ENCODE measurements around the gene RPAP2.
"Not testable (repeated sequence)": the region's sequence is repeated elsewhere in the genome, so short reads cannot be mapped to it uniquely, and the experiment has no call there.

RPAP2 gene

DNA sequence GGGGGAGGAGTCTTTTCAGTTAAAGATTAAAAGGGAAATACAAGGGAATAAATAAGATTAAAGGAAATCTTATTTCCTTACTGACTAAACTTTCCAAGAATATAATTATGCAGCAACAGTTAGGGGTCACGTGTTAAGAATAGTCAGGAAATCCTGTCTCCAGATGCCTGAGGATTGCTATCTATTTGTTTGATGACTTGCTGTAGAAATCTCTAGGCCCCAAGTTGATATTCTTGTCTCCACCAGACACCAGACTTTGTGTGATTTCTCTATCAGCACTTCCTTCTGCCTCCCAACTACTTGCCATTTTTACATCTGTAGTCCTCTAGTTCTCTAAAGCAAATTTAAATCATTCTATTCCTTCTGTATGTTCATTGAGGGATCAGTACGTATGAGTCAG lies 77.5 kb downstream of the RPAP2 start:
- DNase-seq (ENCODE audit: low spot score): no peak

DNA sequence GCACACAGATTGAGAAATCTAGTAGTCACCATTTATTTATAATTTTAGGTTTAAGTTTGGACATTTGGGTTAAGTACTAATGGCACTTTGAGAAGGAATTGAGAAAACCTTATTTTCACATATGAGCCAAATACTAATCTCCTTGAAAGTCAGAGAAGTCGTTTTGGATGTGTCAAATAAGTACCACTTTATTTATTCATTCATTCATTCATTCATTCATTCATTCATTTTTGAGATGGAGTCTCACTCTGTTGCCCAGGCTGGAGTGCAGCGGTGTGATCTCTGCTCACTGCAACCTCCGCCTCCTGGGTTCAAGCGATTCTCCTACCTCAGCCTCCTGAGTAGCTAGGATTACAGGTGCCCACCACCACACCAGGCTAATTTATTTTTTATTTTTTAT lies 79.1 kb downstream of the RPAP2 start:
- DNase-seq (ENCODE audit: low spot score): not testable (repeated sequence)

DNA sequence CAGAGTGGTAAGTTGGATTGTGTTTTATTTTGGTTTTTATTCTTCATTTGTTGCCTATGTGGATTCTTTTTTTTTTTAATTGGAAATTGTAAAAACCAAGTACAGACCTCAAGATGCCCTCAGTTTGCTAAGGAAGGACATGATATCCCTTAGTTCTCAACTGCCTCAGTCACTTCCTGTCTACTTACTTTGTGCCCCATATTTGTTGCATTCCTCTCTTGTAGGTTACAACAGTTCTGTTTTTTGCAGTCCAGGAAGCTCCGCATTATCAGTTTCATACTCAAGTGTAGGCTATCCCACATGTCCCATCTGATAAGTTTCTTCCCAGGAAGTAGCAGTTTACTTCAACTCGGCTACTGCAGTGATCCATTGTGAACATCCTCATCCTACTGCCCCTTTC lies 82.0 kb downstream of the RPAP2 start:
- DNase-seq (ENCODE audit: low spot score): no peak

DNA sequence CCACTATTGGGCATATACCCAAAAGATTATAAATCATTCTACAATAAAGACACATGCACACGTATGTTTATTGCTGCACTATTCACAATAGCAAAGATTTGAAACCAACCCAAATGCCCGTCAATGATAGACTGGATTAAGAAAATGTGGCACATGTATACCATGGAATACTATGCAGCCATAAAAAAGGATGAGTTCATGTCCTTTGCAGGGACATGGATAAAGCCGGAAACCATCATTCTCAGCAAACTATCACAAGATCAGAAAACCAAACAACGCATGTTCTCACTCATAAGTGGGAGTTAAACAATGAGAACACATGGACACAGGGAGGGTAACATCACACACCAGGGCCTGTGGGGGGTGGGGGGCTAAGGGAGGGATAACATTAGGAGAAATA lies 95.1 kb downstream of the RPAP2 start:
- not testable (repeated sequence) for DNase-seq (ENCODE audit: low spot score)

DNA sequence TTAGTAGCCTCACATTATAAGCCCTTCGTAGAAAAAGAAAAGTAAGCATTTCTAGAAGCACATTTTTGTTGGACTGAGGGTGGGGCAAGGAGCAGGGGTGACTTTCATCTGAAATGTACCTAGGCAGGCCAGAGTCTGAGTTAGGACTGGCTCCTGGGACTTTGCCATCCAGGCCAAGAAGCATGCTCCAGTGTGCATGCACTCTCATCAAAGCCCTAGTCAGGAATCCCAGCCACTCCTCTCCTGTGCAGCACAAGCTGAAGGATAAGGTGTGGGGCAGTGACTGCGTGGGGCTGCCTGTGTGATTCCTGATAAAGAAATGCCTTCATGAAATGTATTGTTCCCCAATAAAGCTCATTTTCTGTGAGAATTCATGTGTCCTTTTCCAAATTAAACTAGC lies 99.7 kb downstream of the RPAP2 start:
- no peak for DNase-seq (ENCODE audit: low spot score)

DNA sequence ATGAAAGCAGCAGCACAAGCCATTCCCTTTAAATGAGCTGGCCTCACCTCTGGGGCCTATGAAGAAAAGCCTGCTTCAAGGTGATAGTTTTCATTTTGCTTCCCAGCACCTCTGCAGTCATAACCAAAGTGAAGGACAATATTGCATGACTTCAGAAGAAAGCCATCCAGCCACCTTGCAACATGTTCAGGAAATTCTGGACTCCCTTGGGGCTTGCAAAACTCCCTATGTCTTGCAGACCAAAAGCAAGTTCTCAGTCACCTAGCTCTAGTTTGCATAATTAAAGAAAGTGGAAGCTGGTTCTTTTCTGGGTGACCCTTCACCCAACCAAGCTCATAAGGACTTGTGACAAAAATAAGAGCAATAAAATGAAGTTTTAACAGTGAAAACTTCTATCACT lies 100.2 kb downstream of the RPAP2 start:
- DNase-seq (ENCODE audit: low spot score): no peak

DNA sequence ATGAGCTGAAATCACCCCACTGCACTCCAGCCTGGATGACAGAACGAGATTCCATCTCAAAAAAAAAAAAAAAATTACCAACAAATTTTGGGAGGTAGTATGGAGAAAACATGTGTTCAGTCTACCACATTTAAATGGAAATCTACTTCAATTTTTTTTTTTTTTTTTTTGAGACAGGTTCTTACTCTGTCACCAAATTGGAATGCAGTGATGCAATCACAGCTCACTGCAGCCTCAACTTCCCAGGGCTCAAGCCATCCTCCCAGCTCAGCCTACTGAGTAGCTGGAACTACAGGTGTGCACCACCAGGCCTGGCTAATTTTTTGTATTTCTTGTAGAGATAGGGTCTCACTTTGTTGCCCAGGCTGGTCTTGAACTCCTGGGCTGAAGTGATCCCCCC lies 105.8 kb downstream of the RPAP2 start:
- no peak for DNase-seq (ENCODE audit: low spot score)

DNA sequence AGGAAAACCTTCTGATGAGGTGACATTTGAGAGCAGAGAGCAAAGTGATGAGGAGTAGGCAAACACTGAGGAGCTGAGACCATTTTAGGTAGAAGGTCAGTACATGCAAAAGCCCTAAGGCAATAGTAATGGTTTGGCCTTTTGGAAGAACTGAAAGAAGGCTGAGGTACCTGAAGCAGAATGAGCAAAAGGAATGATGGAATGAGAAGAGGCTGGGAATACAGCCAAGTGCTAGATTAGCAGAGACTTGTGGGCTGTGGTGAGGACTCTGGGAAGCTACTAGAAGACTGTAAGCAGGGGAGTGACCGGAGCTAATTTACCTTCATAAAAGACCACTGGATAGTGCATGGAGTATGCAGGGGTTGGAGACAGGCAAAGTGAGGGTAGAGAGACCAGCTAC lies 110.0 kb downstream of the RPAP2 start:
- no peak for DNase-seq (ENCODE audit: low spot score)

DNA sequence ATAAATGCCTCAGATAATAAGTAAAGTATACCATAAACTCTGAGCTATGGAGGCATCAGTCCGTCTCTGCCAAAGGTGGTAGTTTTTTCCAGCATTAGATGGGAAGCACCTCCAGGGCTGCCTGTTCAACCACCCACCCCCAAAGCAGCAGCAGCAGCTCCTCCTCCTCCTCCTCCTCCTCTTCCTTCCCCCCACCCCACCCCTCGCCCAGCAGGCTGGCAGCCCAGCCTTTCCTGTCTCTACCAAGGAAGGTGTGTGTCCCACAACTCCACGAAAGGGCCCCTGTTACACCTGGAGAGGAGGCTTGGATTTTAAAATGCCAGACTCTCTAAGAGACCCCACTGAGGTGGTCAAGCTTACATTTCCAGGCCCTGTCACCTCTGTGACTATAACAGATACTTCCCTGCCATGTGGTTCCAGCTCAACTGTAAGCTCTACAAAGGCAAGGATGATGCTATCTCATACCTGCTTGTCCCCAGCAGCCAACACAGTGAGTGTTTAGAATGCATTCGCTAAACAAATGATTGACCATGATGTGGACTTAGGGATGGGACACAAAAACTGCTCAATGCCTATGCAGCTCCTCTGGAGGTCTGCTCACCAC lies 111.2 kb downstream of the RPAP2 start:
- no peak for DNase-seq (ENCODE audit: low spot score)

DNA sequence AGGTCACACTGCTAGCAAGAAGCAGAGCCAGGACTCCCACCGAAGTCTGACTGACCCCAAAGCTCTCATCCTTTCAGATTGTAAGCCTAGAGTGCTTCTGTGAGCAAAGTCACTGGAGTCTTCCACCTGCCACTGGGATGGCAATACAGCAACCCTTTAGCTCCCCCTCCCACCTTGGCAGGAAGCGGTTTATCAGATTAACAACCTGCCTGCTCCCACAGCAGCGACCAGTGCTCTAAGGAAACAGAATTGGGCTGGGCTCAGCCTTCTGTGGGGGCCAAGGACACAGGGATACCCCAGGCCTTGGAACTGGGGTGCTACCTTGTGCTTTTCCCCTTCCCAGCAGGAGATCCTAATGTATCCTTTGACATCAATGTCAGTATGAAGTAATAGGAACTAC lies 111.8 kb downstream of the RPAP2 start:
- no peak for DNase-seq (ENCODE audit: low spot score)

DNA sequence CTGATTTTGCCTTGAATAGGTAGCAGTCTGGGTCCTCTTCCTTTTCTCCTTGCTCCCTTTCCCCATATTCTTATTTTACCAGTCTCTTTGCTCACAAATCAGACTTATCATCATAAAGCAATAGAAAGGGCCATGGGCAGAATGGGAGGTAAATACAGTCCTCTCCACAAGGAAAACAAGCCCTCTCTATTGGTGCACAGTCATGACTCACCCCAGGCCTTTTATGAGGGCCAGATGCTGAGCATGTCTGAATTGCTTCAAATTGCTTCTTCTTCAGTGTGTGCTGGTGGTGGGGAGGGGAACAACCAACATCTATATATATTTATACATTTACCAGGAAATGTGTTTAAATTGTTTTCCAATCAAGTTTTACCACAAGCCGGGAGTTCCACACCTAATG lies 112.7 kb downstream of the RPAP2 start:
- DNase-seq (ENCODE audit: low spot score): no peak

DNA sequence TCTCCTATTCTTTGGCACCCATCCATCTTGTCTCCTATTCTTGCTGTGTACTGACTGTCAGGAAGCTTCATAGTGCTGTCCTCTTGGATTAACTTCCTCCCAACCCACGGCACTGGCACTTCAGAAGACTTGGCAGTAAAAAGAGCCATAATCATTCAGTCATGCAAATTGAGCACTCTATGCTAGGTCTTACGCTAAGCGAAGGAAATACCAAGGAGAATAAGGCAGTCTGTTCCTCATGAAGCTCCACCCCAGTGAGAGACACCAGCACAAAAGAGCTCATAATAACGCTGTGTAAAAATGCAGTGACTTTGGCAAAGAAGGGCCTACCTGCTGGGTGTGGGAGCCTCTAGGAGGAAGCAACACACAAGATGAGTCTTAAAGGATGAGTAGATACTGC lies 120.8 kb downstream of the RPAP2 start:
- DNase-seq (ENCODE audit: low spot score): no peak

DNA sequence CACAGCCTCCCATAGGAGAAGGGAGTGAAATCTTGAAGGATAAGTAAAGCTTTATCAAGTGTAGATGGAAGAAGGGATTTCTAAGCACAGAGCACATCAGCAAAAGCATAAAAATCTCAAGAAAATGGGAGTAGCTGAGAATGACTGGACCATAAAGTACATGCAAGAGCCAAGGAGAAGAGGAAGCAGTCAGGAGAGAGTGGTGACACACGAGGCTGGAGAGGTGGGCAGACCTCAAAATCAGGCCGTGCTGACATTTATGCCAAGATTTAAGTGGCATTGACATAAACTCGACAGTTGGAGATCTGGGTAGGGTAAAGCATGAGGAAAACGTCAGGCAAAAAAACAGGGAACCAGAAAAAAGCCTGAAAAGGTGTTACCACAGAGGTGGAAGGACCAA lies 125.5 kb downstream of the RPAP2 start:
- DNase-seq (ENCODE audit: low spot score): no peak

DNA sequence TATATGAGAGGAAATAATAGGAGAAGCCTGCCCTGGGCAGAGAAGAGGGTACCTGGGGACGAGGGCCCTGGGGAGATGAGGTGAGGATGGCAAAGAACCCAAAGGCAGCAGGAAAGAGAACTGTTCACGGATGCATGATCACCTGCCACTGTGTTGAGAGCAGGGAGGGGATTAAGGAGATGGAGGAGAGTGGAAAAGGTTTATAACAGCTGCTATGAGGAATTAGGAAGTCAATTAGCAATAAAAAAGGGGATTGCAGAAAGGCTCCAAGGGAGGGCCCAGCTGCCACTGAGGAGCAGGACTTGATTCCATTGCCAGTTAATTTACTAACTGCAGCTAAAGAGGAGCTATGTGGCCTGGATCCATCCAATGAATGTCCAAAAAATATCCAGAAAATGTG lies 126.8 kb downstream of the RPAP2 start:
- no peak for DNase-seq (ENCODE audit: low spot score)

DNA sequence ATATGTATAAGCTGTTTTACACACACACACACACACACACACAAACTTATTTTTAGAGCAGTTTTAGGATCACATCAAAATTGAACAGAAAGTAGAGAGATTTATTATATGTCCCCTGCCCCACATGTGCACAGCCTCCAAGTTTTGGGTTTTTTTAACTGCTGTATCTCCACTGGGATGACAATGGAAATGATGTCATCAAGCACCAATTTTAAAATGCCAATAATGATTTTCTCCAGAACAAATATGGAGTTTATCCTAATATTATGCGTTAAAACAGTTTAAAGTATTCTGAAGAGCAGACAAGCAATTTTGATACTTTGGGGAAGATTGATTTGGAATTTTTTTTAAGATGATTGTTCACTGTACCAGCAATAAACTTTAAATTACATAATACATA lies 131.2 kb downstream of the RPAP2 start:
- DNase-seq (ENCODE audit: low spot score): no peak

DNA sequence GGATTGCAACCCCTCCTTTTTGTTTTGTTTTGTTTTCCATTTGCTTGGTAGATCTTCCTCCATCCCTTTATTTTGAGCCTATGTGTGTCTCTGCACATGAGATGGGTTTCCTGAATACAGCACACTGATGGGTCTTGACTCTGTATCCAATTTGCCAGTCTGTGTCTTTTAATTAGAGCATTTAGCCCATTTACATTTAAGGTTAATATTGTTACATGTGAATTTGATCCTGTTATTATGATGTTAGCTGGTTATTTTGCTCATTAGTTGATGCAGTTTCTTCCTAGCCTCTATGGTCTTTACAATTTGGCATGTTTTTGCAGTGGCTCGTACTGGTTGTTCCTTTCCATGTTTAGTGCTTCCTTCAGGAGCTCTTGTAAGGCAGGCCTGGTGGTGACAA lies 135.7 kb downstream of the RPAP2 start:
- not testable (repeated sequence) for DNase-seq (ENCODE audit: low spot score)

DNA sequence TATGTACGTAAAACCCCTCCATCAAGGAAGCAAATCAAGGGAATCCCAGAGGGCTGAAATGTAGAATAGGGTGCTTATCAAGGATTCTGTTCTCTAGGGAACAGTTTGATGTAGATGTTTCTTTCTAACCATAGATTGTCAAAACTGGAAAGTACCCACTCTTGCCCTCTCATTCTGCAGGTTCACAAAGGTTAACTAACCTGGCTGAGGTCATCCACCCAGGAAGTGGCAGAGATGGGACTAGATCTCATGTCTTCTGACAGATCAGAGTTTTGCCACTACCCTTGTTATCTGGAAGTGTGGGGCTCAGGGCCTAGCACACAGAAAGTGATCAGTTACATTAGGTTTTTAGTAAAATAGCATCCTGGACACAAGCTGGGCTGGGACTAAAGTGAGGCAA lies 140.4 kb downstream of the RPAP2 start:
- no peak for DNase-seq (ENCODE audit: low spot score)

DNA sequence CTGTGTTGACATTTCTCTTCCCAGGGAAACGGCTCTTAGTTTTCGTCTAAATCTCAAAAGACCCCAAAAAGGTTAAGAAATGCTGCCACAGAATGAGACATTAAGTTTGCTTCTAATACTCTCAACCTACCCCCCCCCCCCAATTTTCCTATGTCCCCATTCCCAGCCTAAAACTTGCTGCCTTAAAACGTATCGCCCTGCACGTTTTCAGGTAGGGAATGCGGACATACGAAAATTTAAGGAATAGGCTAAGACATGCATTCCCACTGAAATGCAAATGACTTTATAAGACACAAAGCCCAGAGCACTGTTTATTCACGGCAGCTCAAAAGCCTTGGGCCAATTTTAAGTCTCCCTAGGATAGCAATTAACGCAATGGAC lies 142.4 kb downstream of the RPAP2 start:
- DNase-seq (ENCODE audit: low spot score): no peak

DNA sequence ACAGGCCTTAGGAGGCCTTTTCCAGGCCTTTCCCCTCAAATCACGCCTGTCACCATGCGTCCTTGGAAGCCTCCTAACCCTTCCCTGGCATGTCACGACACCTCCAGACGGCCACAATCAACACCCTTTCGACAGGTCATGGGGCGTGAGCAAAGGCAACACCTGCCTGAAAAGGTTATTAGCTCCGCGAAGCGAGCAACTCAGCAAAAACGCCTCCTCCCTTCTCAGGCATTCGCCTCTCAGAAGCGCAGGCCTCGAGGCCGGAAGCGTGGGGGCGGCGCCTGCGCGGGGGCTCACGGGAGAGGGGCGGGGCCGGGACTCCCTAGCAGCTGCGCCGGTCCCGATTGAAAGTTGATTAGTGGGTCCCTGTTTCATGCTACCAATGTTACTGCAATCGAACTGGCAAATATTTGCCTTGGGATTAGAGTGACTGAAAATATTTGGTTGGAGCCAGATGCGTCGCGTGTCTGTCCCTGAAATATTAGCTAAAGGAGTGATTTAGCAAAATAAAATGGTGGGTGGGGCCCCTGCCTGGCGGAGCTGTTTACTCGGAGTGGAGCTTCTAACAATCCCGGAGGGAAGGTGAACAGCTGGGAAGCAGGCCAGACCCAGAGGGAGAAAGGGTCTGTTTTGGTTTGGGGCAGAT lies 143.0 kb downstream of the RPAP2 start:
- DNase-seq (ENCODE audit: low spot score): no peak

DNA sequence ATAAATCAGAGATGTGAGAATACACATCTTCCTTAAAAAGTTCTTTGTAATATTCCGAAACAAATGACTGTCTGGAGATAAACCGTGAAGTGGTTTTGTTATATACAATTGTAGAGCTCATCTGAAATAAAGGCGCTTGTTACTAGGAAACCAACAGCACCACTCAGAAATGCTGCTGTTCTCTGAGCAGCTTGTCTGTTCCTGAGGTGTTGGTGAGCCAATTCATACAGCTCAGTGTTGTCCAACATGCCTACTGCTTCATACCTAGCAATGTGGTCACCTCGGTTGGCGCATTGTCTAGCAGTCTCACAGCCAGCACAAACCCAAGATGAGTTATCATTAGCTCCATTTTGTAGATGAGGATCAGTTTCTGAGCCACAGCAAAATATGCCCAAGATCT lies 143.5 kb downstream of the RPAP2 start:
- no peak for DNase-seq (ENCODE audit: low spot score)

DNA sequence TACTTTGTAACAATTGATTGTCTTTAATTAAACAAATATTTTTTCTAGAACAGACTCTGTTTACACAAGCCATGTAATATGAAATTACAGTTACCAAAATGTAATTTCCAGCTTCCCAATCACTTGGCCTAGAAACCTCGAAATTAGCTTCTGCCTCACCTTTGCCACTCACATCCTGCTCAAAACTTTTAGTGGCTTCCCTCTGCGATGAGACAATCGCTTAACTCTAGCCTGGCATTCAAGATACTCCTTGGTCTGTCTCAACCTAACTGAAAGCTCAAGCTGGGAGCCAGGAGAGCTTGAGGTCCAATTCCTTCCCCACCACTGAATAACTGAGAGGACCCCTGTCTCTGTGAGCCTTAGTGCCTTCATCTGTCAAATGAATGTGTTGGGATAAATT lies 145.0 kb downstream of the RPAP2 start:
- no peak for DNase-seq (ENCODE audit: low spot score)

DNA sequence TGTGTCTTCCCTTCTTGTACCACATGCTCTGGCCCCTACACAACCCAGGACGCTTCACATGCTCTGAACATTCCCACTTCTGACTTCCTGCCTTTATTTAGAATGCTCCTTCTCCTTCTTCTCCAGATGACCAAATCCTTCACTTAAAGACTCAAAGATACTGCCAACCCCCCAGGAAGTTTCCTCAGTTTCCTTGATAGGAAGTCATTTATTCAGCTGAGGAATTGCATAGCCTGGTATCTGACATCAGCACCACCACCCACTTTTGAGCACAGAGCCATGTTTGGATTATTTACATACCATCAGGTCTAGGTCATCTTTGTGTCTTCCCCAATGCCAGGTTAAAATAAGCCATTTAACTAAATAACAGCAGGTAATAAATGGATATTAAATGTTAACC lies 145.5 kb downstream of the RPAP2 start:
- no peak for DNase-seq (ENCODE audit: low spot score)

DNA sequence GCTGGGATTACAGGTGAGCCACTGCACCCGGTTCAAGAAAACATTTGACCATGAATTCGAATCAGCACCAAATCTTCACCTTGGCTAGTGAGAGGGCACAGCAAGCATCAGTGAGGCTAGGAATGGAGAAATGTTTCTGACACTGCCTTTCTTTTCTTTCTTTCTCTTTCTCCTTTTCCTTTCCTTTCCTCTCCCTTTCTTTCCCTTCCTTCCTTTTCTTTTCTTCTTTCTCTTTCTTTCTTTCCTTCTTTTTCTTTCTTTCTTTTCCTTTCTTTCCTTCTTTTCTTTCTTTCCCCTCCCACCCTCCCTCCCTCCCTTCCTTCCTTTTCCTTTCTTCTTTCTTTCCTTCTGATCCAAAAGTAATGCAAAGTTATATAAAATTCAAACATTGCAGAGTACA lies 147.0 kb downstream of the RPAP2 start:
- no peak for DNase-seq (ENCODE audit: low spot score)

DNA sequence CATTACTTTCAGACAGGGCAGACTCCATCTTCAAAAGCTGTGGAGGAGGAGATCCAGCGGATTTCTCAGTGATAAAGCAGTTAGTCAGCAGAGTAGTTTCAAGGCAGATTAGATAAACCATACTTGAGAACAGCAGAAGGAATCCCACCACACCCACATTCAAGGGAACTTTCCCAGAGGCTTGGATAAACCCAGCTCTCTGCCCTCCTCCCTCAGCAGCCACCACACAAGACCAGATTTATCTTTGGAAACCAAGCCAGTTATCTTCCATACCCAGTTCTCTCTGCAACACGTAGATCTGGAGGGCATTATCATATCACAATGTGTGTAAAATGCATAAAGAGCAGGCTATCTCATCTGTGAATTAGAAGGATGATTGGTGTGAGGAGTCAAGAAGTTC lies 147.7 kb downstream of the RPAP2 start:
- no peak for DNase-seq (ENCODE audit: low spot score)

All from cerebellar cortex (tissue), 1 donor.